Liver (tissue), 3 donors: ENCODE measurements around the gene MYOC.

Experiments
- CTCF ChIP-seq: fragments of 150-350 bp; IDR thresholded peaks from 2 replicates; pipeline ENCODE4 v1.5.1; 2017; ENCODE audit warnings: improper control_type of control experiment, low read depth, low read length; ENCODE audit not compliant: missing input control
- JUND ChIP-seq, 2 donors: IDR thresholded peaks; 2 replicates each; pipeline ENCODE4 v1.6.1; 2016; ENCODE audit warnings: antibody characterized with exemption in 2 of 2
- TAF1 ChIP-seq: conservative IDR thresholded peaks from 2 replicates; pipeline ENCODE4 v1.6.1; 2016; ENCODE audit warnings: antibody characterized with exemption, mild to moderate bottlenecking
- donor health status: healthy.
- donor health status: healthy.

DNA sequence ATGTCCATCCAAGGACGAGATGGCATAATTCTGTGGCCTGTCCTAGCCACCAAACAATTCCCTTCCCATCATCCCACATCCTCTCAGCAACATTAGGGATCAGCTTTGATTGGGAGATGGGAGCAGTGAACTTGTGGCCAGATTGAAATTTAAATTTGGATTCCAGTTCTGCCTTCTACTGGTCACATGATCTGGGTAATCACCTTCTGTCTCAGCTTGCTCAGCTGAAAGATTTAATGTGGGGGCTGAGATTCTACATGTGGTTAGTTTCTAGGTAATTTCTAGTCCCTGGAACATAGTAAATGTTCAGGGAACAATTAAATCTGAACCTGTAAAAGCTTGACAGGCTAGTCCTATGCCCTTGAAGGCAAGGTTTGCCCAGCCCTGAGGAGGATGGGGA, 27.3 kb downstream of the MYOC start:
- TF ChIP-seq CTCF, result no peak
- TF ChIP-seq JUND (IDR thresholded peaks at IDR 0.05), result no peak
- TF ChIP-seq TAF1, result no peak
